AG09309 (cell line): Measurements from ENCODE around the gene ASB9.

Experiments
- DNase-seq: peaks from one replicate; pipeline ENCODE4 v3.0.0-alpha.2; 2010; ENCODE audit warnings: low read depth
- H3K4me3 ChIP-seq: 2 replicates; pipeline ENCODE4 v1.5.1; 2011; ENCODE audit warnings: mild to moderate bottlenecking, low read depth, low read length, moderate library complexity; ENCODE audit not compliant: control insufficient read depth
- CTCF ChIP-seq: IDR thresholded peaks from 2 replicates; pipeline ENCODE4 v1.5.1; 2011; ENCODE audit warnings: mild to moderate bottlenecking, low read depth, low read length, inconsistent platforms; ENCODE audit not compliant: insufficient read depth, control insufficient read depth; ENCODE audit errors: missing control alignments

Gene ASB9

GRCh38 chrX:15209096-15209495, 60.8 kb downstream of the ASB9 start:
- H3K4me3 ChIP-seq: no peak overlapping the region
- no peak for DNase-seq
- TF ChIP-seq CTCF: no peak

DNA sequence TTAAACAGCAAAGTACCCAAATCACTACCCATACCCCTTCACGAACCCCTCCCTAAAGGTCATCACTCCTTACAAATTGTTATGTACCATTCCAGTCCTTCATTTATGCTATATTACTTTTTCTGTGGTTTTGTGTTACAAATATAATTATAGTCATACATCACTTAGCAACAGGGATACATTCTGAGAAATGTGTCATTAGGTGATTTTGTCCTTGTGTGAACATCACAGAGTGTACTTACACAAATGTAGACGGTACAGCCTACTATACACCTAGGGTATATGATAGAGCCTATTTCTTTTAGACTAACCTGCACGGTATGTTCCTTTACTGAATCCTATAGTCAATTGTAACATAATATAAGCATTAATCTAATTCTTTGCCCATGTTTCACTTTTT, 61.9 kb downstream of the ASB9 start:
- no peak for DNase-seq
- no peak for TF ChIP-seq CTCF

GRCh38 chrX:15207384-15207783, 62.5 kb downstream of the ASB9 start:
- DNase-seq: no peak
- no peak for TF ChIP-seq CTCF
- no peak overlapping the region for H3K4me3 ChIP-seq

More for the DNA sequence above, 61.9 kb downstream of the ASB9 start:
- H3K4me3 ChIP-seq: no peak overlapping the region

GRCh38 chrX:15206306-15206705, 63.6 kb downstream of the ASB9 start:
- no peak for TF ChIP-seq CTCF
- H3K4me3 ChIP-seq: no peak overlapping the region
- no peak for DNase-seq

- no peak overlapping the region for H3K4me3 ChIP-seq
- DNase-seq: no peak
- TF ChIP-seq CTCF: no peak
Measured at GRCh38 chrX:15204130-15204751, 65.6 kb downstream of the ASB9 start.

DNA sequence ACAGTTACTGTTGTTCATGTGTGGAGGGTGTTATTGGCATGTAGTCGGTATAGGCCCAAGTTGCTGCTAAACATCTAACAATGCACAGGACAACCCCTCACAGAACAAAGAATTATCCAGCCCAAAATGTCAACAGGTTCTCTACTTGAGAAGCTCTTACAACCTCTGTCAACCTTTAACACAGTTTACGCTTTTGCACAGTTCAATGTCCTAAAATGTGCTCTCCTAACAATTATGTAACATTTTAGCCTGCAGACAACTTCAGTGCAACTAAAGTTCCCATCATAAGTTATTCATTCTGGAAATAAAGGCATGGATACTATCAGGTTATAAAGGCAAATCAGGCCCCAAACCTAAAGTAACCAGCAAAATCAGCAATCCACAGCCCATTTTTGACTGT, 66.2 kb downstream of the ASB9 start:
- no peak for DNase-seq
- H3K4me3 ChIP-seq: no peak overlapping the region
- TF ChIP-seq CTCF: no peak
